IMR-90 (cell line): Measurements from ENCODE around the gene ACP2. TPM values are rescaled to one million over a fixed set of nuclear protein-coding genes. Genes with fewer than 3 reads are reported as not detected.

Experiments used
- ATAC-seq: fragments of 200-7000 bp; cut with Tn5 transposase; 2 replicates; pipeline ENCODE4 v1.9.1; 2020; ENCODE audit warnings: low read depth, mild to moderate bottlenecking, moderate library complexity
- BruUV-seq: library from RNA; stranded (reverse); fragments of 400-500 nt; replicated peaks from 2 replicates; lab custom pipeline; 2021; lab: Mats Ljungman, UMichigan
- CTCF ChIA-PET: fragments of 300-600 bp; formaldehyde crosslinking; extraction: SDS; loops from one replicate; lab custom pipeline; 2021; ENCODE audit warnings: antibody characterized with exemption; lab: Yijun Ruan, JAX
- POLR2A ChIA-PET: fragments of 300-600 bp; sonication (Branson Sonifier 250); formaldehyde crosslinking; loops from one replicate; lab custom pipeline; 2022; ENCODE audit warnings: antibody characterized with exemption; ENCODE audit not compliant: unreplicated experiment; lab: Charles Lee
- DNase-seq: peaks from one replicate; pipeline ENCODE4 v3.0.0; 2013
- H2AFZ ChIP-seq: replicated peaks from 2 replicates; pipeline ENCODE3; 2013; ENCODE audit warnings: low read length, mild to moderate bottlenecking; ENCODE audit not compliant: poor library complexity
- H2AK5ac ChIP-seq: 2 replicates; pipeline ENCODE4 v1.6.1; 2013; ENCODE audit warnings: low read depth, low read length, inconsistent platforms
- H2AK9ac ChIP-seq: replicated peaks from 2 replicates; pipeline ENCODE3; 2013; ENCODE audit warnings: mild to moderate bottlenecking, low read depth, low read length, moderate library complexity; ENCODE audit not compliant: poor library complexity
- H2BK120ac ChIP-seq: 2 replicates; pipeline ENCODE4 v1.6.1; 2013; ENCODE audit warnings: low read depth, low read length, inconsistent platforms
- H2BK15ac ChIP-seq: 3 replicates; pipeline ENCODE4 v1.6.1; 2013; ENCODE audit warnings: low read depth, low read length, inconsistent platforms
- H2BK20ac ChIP-seq: 2 replicates; pipeline ENCODE4 v1.6.1; 2013; ENCODE audit warnings: low read depth, mild to moderate bottlenecking, inconsistent platforms, low read length, moderate library complexity
- H2BK5ac ChIP-seq: 2 replicates; pipeline ENCODE4 v1.6.1; 2013; ENCODE audit warnings: mild to moderate bottlenecking, low read depth, low read length, inconsistent platforms; ENCODE audit not compliant: poor library complexity, severe bottlenecking
- H3K14ac ChIP-seq: replicated peaks from 2 replicates; pipeline ENCODE4 v1.6.1; 2013; ENCODE audit warnings: low read depth, low read length, inconsistent platforms
- H3K18ac ChIP-seq: 2 replicates; pipeline ENCODE4 v1.6.1; 2013; ENCODE audit warnings: low read depth, low read length, control low read depth
- H3K23ac ChIP-seq: 2 replicates; pipeline ENCODE4 v1.6.1; 2013; ENCODE audit warnings: low read depth, low read length, inconsistent platforms
- H3K27ac ChIP-seq: 2 replicates; pipeline ENCODE4 v1.5.1; 2013; ENCODE audit warnings: mild to moderate bottlenecking, control low read depth, low read length; ENCODE audit not compliant: insufficient read depth
- H3K27me3 ChIP-seq: 2 replicates; pipeline ENCODE4 v1.6.1; 2013; ENCODE audit warnings: low read length; ENCODE audit not compliant: control insufficient read depth, insufficient read depth
- H3K36me3 ChIP-seq: 2 replicates; pipeline ENCODE4 v1.6.1; 2013; ENCODE audit warnings: low read length, mixed read lengths; ENCODE audit not compliant: control insufficient read depth, insufficient read depth
- H3K4ac ChIP-seq: 2 replicates; pipeline ENCODE4 v1.6.1; 2013; ENCODE audit warnings: low read depth, low read length, inconsistent platforms
- H3K4me1 ChIP-seq: 2 replicates; pipeline ENCODE4 v1.6.1; 2013; ENCODE audit warnings: low read length, mixed read lengths; ENCODE audit not compliant: control insufficient read depth, insufficient read depth
- H3K4me2 ChIP-seq: 2 replicates; pipeline ENCODE4 v1.6.1; 2013; ENCODE audit warnings: low read depth, mild to moderate bottlenecking, control low read depth, low read length, moderate library complexity
- H3K4me3 ChIP-seq: 2 replicates; pipeline ENCODE4 v1.5.1; 2013; ENCODE audit warnings: low read depth, mild to moderate bottlenecking, control low read depth, low read length, moderate library complexity; ENCODE audit not compliant: insufficient read depth
- H3K56ac ChIP-seq: 2 replicates; pipeline ENCODE4 v1.6.1; 2013; ENCODE audit warnings: low read length, inconsistent platforms; ENCODE audit not compliant: insufficient read depth; ENCODE audit errors: extremely low read depth
- H3K79me1 ChIP-seq, 2 experiments: 2 replicates each; pipeline ENCODE4 v1.6.1; 2013; ENCODE audit warnings: low read length in 2 of 2, inconsistent platforms in 1 of 2, low read depth in 1 of 2
- H3K9ac ChIP-seq: 2 replicates; pipeline ENCODE4 v1.6.1; 2013; ENCODE audit warnings: low read depth, low read length, control low read depth
- H3K9me1 ChIP-seq: 2 replicates; pipeline ENCODE4 v1.6.1; 2013; ENCODE audit warnings: low read length, inconsistent platforms; ENCODE audit not compliant: insufficient read depth
- H3K9me3 ChIP-seq: 2 replicates; pipeline ENCODE4 v1.6.1; 2013; ENCODE audit warnings: low read length; ENCODE audit not compliant: control insufficient read depth, insufficient read depth
- H4K20me1 ChIP-seq: 2 replicates; pipeline ENCODE4 v1.6.1; 2013; ENCODE audit warnings: low read length, inconsistent platforms; ENCODE audit not compliant: insufficient read depth
- H4K5ac ChIP-seq: 2 replicates; pipeline ENCODE4 v1.6.1; 2013; ENCODE audit warnings: mild to moderate bottlenecking, low read depth, low read length, control low read depth
- H4K8ac ChIP-seq, 2 experiments: 2 replicates each; pipeline ENCODE4 v1.6.1; 2013; ENCODE audit warnings: low read depth in 2 of 2, low read length in 2 of 2, control low read depth in 1 of 2, inconsistent platforms in 1 of 2
- H4K91ac ChIP-seq: 2 replicates; pipeline ENCODE4 v1.6.1; 2013; ENCODE audit warnings: low read depth, low read length, inconsistent platforms; ENCODE audit not compliant: insufficient read depth
- BHLHE40 ChIP-seq: fragments of 150-350 bp; IDR thresholded peaks from 2 replicates; pipeline ENCODE4 v1.6.1; 2016; ENCODE audit warnings: mild to moderate bottlenecking, low read depth, low read length
- CEBPB ChIP-seq: IDR thresholded peaks from 2 replicates; pipeline ENCODE4 v1.6.1; 2012; ENCODE audit warnings: low read depth, low read length, improper control_type of control experiment
- CHD1 ChIP-seq: IDR thresholded peaks from 2 replicates; pipeline ENCODE4 v1.6.1; 2012; ENCODE audit warnings: low read depth, low read length, improper control_type of control experiment
- MAFK ChIP-seq: IDR thresholded peaks from 2 replicates; pipeline ENCODE4 v1.6.1; 2012; ENCODE audit warnings: low read depth, low read length, improper control_type of control experiment
- MAZ ChIP-seq: IDR thresholded peaks from 2 replicates; pipeline ENCODE4 v1.6.1; 2012; ENCODE audit warnings: low read depth, mild to moderate bottlenecking, low read length, improper control_type of control experiment, moderate library complexity, borderline replicate concordance
- NFE2L2 ChIP-seq: fragments of 150-350 bp; IDR thresholded peaks from 2 replicates; pipeline ENCODE4 v1.6.1; 2016; ENCODE audit warnings: low read depth, mild to moderate bottlenecking, low read length
- POLR2A ChIP-seq: IDR thresholded peaks from 2 replicates; pipeline ENCODE4 v1.6.1; 2012; ENCODE audit warnings: mild to moderate bottlenecking, low read depth, low read length
- RAD21 ChIP-seq: IDR thresholded peaks from 2 replicates; pipeline ENCODE4 v1.6.1; 2012; ENCODE audit warnings: low read length, improper control_type of control experiment
- RCOR1 ChIP-seq: IDR thresholded peaks from 2 replicates; pipeline ENCODE4 v1.6.1; 2012; ENCODE audit warnings: mild to moderate bottlenecking, low read length, improper control_type of control experiment; ENCODE audit not compliant: insufficient replicate concordance
- RFX5 ChIP-seq: IDR thresholded peaks from 2 replicates; pipeline ENCODE4 v1.8.0; 2012; ENCODE audit warnings: low read depth, mild to moderate bottlenecking, low read length, moderate library complexity
- SMC3 ChIP-seq: fragments of 150-350 bp; IDR thresholded peaks from 2 replicates; pipeline ENCODE4 v1.6.1; 2016; ENCODE audit warnings: low read depth, mild to moderate bottlenecking, antibody characterized with exemption, low read length, moderate library complexity
- WGBS, 2 experiments: methylation state at CpG; one replicate each; pipeline versions ENCODE4 v1.1.5 to v1.1.7; 2013; ENCODE audit warnings: missing lambda C conversion rate in 2 of 2; ENCODE audit not compliant: insufficient read length in 1 of 2; ENCODE audit errors: extremely low coverage in 2 of 2; 5-methylcytosine and 5-hydroxymethylcytosine counted together
- dilution Hi-C: fragments of 300-500 bp; cut with HindIII; formaldehyde crosslinking; loops from one replicate; pipeline ENCODE4 v1.14.3; 2018; ENCODE audit warnings: low sequenced_read_pairs; ENCODE audit not compliant: unreplicated experiment
- in situ Hi-C: fragments of 300-500 bp; cut with MboI; formaldehyde crosslinking; loops from 3 replicates; pipeline ENCODE4 v1.14.3; 2019; ENCODE audit warnings: low sequenced_read_pairs, inconsistent platforms, mixed read lengths
- intact Hi-C: fragments of 100-400 bp; cut with micrococcal nuclease; formaldehyde crosslinking; loops from 2 replicates; pipeline ENCODE4 v1.10.0; 2022
- polyA plus RNA-seq, 3 experiments: library from polyadenylated mRNA; depleted of rRNA; stranded (reverse); fragments of >200 nt; gene quantifications; 2 replicates each; pipeline ENCODE4 v1.2.3, GENCODE V29; 2012; ENCODE audit warnings: low replicate concordance in 1 of 3
- total RNA-seq: library from RNA; depleted of rRNA; stranded (reverse); fragments of >200 nt; gene quantifications from 2 replicates; pipeline ENCODE4 v1.2.3, GENCODE V29; 2012
- TF ChIP-seq, protein P1 (sequence below): fragments of 150-350 bp; IDR thresholded peaks from 2 replicates; pipeline ENCODE4 v1.6.1; 2016; ENCODE audit warnings: low read depth, mild to moderate bottlenecking, low read length, moderate library complexity, borderline replicate concordance
- TF ChIP-seq, protein P2 (sequence below): fragments of 150-350 bp; IDR thresholded peaks from 2 replicates; pipeline ENCODE4 v1.6.1; 2017; ENCODE audit warnings: mild to moderate bottlenecking, antibody characterized with exemption, low read length, low read depth

ACP2 gene
- total and polyA plus RNA-seq, 2 of the 4 experiments (the other 2 are of a cell fraction) = 17.7 to 23.6 TPM

DNA sequence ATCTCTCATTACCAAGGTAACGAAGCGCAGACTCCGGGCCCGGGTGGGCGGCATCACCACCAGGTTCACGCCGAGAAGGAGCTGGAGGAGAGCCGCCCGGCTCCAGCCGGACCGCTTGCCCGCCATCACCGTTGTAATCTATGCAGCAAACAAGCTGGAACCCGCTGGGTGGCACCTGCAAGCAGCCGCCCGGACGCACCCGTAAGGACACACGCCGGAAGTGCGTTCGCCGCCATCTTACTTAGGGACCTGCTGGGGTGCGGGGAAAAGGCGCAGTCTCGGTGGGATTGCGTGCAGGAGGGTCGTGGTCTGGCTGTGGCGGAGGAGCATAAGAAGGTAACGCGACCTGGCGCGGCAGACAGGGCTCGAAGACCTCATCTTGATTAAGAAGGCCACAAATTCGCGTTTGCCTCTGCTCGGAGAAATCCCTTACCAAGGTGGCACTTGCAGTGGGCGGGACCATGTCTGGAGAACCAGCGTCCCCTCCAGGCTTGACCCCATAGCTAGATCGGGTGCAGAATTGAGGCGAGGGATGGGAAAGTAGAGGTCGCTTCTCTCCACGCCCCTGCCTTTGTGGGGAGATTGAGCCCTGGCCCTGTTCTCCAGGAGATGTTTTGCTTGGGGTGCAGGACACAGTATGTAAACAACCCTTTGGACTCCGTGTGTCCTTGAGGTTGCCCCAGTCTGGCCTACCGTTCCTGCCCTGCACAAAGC, at the start of gene ACP2 (continued):
- TF ChIP-seq POLR2A (peak; percentile 70; the same call in 1 of the 2 replicates), NFE2L2 (no peak), RAD21 (0 out of 2 replicates have a peak, but pooled peaks have one; percentile 7)

DNA sequence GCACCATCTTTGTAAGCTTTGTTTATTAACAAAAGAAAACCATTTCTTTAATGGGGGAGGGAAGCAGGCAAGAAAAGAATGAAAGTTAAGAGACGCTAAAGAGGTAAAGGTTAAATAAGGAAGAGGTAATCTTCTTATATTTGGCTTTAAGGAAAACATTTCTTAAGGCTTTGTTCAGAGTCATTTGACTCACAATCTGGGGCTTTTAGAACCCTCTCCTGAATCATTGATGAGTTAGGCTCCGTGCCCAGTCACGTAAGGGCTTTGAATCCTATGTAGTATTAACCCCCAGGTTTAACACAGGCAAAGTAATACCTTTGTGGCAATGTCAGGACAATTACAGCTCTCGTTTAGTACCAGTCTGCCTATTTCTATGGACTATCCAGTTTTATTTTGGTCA, 47.4 kb upstream of the ACP2 start:
- no peak for ATAC-seq
- Histone ChIP-seq H3K27me3 (no peaks in the 10 kb centered on the region), H4K8ac (no peak overlapping the region), H3K56ac (no peak overlapping the region), H4K20me1 (no peaks in the 10 kb centered on the region), H2AK9ac (no peak overlapping the region), H3K9me3 (peaks cover 5% of the 10 kb centered on the region), H3K9ac (no peak overlapping the region), H3K4ac (no peak overlapping the region), H3K36me3 (peaks cover 48% of the 10 kb centered on the region), H4K91ac (no peak overlapping the region), H2AK5ac (no peak overlapping the region), H3K79me1 (0 out of 4 replicates have a peak, but pooled peaks cover 0 to 4% of the 10 kb centered on the region in 2 experiments), H3K9me1 (peaks cover 6% of the 10 kb centered on the region; the same call in 1 of the 2 replicates), H3K23ac (no peak overlapping the region), H3K4me2 (no peak overlapping the region), H3K14ac (no peak overlapping the region), H2BK5ac (no peak overlapping the region), H3K4me3 (no peak overlapping the region), H3K18ac (no peak overlapping the region), H2AFZ (no peak overlapping the region), H3K4me1 (no peaks in the 10 kb centered on the region), H2BK20ac (no peak overlapping the region), H2BK120ac (no peak overlapping the region), H3K27ac (no peak overlapping the region), H4K5ac (no peak overlapping the region), H2BK15ac (no peak overlapping the region)
- dilution Hi-C loops (no loop called here), intact Hi-C loops (no loop called here), in situ Hi-C loops (no loop called here)
- WGBS, 2 experiments = no CpG with 5 or more reads among the region's 4 CpGs
- POLR2A ChIA-PET = no interaction called here
- CTCF ChIA-PET = interaction anchor here (0.6 kb wide), 1 partner anchor 512 kb away, joined by 3 read pairs; no protein-coding TSS in a partner anchor
- no TSS peak for BruUV-seq
- DNase-seq = peak; percentile 12
- TF ChIP-seq MAFK (no peak), CHD1 (no peak), POLR2A (no peak), BHLHE40 (no peak), RFX5 (no peak), SMC3 (no peak), CEBPB (no peak), RAD21 (no peak), MAZ (no peak), NFE2L2 (no peak), RCOR1 (no peak)
- TF ChIP-seq, protein P1, sequence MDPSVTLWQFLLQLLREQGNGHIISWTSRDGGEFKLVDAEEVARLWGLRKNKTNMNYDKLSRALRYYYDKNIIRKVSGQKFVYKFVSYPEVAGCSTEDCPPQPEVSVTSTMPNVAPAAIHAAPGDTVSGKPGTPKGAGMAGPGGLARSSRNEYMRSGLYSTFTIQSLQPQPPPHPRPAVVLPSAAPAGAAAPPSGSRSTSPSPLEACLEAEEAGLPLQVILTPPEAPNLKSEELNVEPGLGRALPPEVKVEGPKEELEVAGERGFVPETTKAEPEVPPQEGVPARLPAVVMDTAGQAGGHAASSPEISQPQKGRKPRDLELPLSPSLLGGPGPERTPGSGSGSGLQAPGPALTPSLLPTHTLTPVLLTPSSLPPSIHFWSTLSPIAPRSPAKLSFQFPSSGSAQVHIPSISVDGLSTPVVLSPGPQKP = no peak
- TF ChIP-seq, protein P2, sequence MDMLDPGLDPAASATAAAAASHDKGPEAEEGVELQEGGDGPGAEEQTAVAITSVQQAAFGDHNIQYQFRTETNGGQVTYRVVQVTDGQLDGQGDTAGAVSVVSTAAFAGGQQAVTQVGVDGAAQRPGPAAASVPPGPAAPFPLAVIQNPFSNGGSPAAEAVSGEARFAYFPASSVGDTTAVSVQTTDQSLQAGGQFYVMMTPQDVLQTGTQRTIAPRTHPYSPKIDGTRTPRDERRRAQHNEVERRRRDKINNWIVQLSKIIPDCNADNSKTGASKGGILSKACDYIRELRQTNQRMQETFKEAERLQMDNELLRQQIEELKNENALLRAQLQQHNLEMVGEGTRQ = no peak
